ENCODE measurements around the gene NUCKS1.

NUCKS1 gene

DNA sequence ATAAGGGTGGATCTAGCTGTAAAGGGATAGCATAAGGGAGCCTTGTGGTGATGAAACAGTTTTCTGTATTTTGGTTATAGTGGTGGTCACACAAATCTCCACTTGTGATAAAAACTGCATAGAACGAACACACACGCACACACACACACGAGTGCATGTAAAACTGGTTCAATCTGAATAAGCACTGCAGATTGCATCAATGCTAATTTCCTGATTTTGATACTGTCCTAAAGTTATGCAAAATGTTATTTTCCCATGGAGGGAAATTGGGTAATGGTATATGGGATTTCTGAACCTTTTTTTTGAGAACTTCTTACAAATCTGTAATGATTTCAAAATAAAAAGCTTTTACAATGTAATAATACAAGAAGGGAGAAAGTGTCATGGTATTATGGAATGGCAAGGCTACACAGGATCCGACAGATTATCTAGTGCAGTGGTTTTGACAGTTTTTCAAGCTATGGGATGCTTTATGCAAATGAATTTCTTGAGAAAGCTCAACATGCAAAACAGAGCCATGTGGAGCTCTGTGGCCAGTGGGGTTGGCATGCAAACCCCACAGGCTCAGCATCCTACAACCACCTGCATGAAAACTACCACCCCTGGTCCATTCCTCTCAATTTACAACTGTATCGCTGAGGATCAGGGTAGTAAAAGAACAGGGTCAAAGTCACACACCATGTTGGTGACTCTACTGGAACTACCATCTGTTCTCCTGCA lies 44.2 kb upstream of the NUCKS1 start:
- no peaks in the 10 kb centered on the region for H3K9me2 ChIP-seq (replicated peaks; ENCODE audit: low read depth, low read length)
- no peak overlapping the region for H3K4me3 ChIP-seq (ENCODE audit: low read length, poor library complexity, severe bottlenecking)
- TF ChIP-seq EZH2phosphoT487 (IDR thresholded peaks at IDR 0.05; ENCODE audit: borderline replicate concordance) = no peak
- H3F3A ChIP-seq (ENCODE audit: low read depth) = no peaks in the 10 kb centered on the region
- H4K20me1 ChIP-seq (ENCODE audit: insufficient read depth, low read length, poor library complexity, severe bottlenecking) = no peaks in the 10 kb centered on the region
- H3K9ac ChIP-seq (ENCODE audit: low read depth, low read length, poor library complexity, severe bottlenecking) = no peak overlapping the region
- no peaks in the 10 kb centered on the region for H3K9me3 ChIP-seq (ENCODE audit: insufficient read depth, low read depth, low read length)
- H3K79me2 ChIP-seq (ENCODE audit: insufficient read depth, low read length) = no peaks in the 10 kb centered on the region
- H3K4me1 ChIP-seq (ENCODE audit: insufficient read depth, low read length, poor library complexity, severe bottlenecking) = no peaks in the 10 kb centered on the region
- H3K27me3 ChIP-seq (ENCODE audit: insufficient read depth, low read length, poor library complexity, severe bottlenecking) = no peaks in the 10 kb centered on the region
- H3K36me3 ChIP-seq (ENCODE audit: insufficient read depth, low read length) = peaks cover 80% of the 10 kb centered on the region; the same call in 1 of the 2 replicates
- no peak overlapping the region for H3K4me2 ChIP-seq (ENCODE audit: low read depth, low read length, poor library complexity, severe bottlenecking)
- H2AFZ ChIP-seq (ENCODE audit: low read length) = no peak overlapping the region

GRCh38 chr1:205792961-205793673 lies 43.1 kb upstream of the NUCKS1 start:
- Histone ChIP-seq H3K9me2 (replicated peaks; ENCODE audit: low read depth, low read length) (no peaks in the 10 kb centered on the region), H3K9ac (ENCODE audit: low read depth, low read length, poor library complexity, severe bottlenecking) (no peak overlapping the region), H3K36me3 (ENCODE audit: insufficient read depth, low read length) (peaks cover 70% of the 10 kb centered on the region; the same call in 1 of the 2 replicates), H3K9me3 (ENCODE audit: insufficient read depth, low read depth, low read length) (no peaks in the 10 kb centered on the region), H2AFZ (ENCODE audit: low read length) (no peak overlapping the region), H3K4me3 (ENCODE audit: low read length, poor library complexity, severe bottlenecking) (no peak overlapping the region), H3F3A (ENCODE audit: low read depth) (no peaks in the 10 kb centered on the region), H3K79me2 (ENCODE audit: insufficient read depth, low read length) (no peaks in the 10 kb centered on the region), H3K4me1 (ENCODE audit: insufficient read depth, low read length, poor library complexity, severe bottlenecking) (no peaks in the 10 kb centered on the region), H3K27me3 (ENCODE audit: insufficient read depth, low read length, poor library complexity, severe bottlenecking) (no peaks in the 10 kb centered on the region), H4K20me1 (ENCODE audit: insufficient read depth, low read length, poor library complexity, severe bottlenecking) (no peaks in the 10 kb centered on the region), H3K4me2 (ENCODE audit: low read depth, low read length, poor library complexity, severe bottlenecking) (no peak overlapping the region)
- no peak for TF ChIP-seq CTCF (conservative IDR thresholded peaks at IDR 0.05; ENCODE audit: low read length)
- TF ChIP-seq EZH2phosphoT487 (IDR thresholded peaks at IDR 0.05; ENCODE audit: borderline replicate concordance) = no peak

DNA sequence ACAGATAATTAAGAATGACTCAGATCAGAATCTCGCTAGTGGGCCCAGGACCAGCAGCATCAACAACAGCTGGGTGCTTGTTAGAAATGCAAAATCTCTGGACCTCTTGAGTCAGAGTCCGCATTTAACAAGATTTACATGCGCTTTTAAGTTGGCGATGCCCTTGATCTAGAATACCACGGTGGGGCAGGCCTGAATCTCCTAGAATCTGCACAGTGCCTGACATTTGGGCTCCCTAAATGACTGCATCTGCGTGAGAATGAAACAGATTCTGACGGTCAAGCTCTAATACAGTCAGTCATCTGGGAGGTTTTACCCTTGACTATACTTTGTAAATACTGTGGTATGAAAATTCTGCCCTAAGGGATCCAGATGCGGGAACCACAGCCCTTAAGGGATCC lies 42.5 kb upstream of the NUCKS1 start:
- H3K36me3 ChIP-seq (ENCODE audit: insufficient read depth, low read length) = peaks cover 63% of the 10 kb centered on the region; the same call in 1 of the 2 replicates
- TF ChIP-seq CTCF (conservative IDR thresholded peaks at IDR 0.05; ENCODE audit: low read length) (no peak), EZH2phosphoT487 (IDR thresholded peaks at IDR 0.05; ENCODE audit: borderline replicate concordance) (no peak)
- H3F3A ChIP-seq (ENCODE audit: low read depth) = no peaks in the 10 kb centered on the region
- no peak overlapping the region for H3K9ac ChIP-seq (ENCODE audit: low read depth, low read length, poor library complexity, severe bottlenecking)
- no peaks in the 10 kb centered on the region for H3K27me3 ChIP-seq (ENCODE audit: insufficient read depth, low read length, poor library complexity, severe bottlenecking)
- H3K4me2 ChIP-seq (ENCODE audit: low read depth, low read length, poor library complexity, severe bottlenecking) = no peak overlapping the region
- no peaks in the 10 kb centered on the region for H3K4me1 ChIP-seq (ENCODE audit: insufficient read depth, low read length, poor library complexity, severe bottlenecking)
- no peak overlapping the region for H3K4me3 ChIP-seq (ENCODE audit: low read length, poor library complexity, severe bottlenecking)
- no peaks in the 10 kb centered on the region for H3K79me2 ChIP-seq (ENCODE audit: insufficient read depth, low read length)
- no peaks in the 10 kb centered on the region for H3K9me2 ChIP-seq (replicated peaks; ENCODE audit: low read depth, low read length)
- H4K20me1 ChIP-seq (ENCODE audit: insufficient read depth, low read length, poor library complexity, severe bottlenecking) = no peaks in the 10 kb centered on the region
- no peaks in the 10 kb centered on the region for H3K9me3 ChIP-seq (ENCODE audit: insufficient read depth, low read depth, low read length)
- no peak overlapping the region for H2AFZ ChIP-seq (ENCODE audit: low read length)
